OCI-LY3 (cell line): ENCODE measurements around the gene PKP1.

ENCODE experiments used
- CTCF ChIP-seq: fragments of 200-600, 300-600 bp; sonication (generic); IDR thresholded peaks from 2 replicates; pipeline ENCODE4 v1.5.1; 2014; ENCODE audit warnings: antibody characterized with exemption, low read length, low read depth
- EZH2phosphoT487 ChIP-seq: fragments of 200-600 bp; shearing (Covaris generic); IDR thresholded peaks from 2 replicates; pipeline ENCODE4 v1.6.1; 2018; ENCODE audit warnings: antibody characterized with exemption, mixed run types, low read depth

DNA sequence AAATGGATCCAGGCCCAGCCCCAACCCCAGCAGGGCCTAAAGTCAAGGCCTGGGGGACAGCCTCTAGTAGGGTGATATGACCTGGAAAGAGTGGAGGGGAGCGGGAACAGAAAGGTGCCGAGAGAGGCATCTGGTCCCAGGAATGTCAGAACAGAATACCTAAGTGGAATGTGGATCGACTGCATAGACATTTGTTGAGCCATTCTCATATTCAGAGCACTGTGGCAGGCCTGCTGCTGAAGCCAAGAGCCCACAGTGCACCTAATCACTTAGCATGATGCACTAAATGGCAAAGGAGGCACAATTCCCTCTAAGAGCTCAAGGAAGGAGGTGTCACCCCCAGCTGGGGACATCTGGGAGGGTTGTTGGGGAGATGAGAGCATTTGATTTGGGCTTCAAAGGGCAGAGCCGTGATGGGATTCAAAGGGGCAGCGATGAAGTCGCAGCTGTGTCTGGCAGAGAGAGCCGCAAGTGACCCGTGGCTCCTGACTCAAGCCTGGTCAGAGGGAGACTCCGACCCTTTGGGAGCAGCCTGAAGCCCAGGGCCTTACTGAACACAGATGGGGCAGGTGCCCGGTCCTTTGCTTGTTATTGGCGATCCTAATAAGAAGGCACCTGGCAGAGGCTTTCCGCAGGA lies 8.6 kb upstream of the PKP1 start:
- TF ChIP-seq CTCF (no peak), EZH2phosphoT487 (no peak)
